HepG2 (cell line): ENCODE measurements around the gene IRF2. TPM values are rescaled to one million over a fixed set of nuclear protein-coding genes. Genes with fewer than 3 reads are reported as not detected.

ENCODE experiments used
- ARNT2 ChIP-seq: sonication (generic); formaldehyde crosslinking; IDR thresholded peaks from 2 replicates; pipeline ENCODE4 v1.8.0; 2022; ENCODE audit warnings: mild to moderate bottlenecking, low read depth, missing genetic modification reagents, moderate library complexity
- KDM3A ChIP-seq: IDR thresholded peaks from 2 replicates; pipeline ENCODE4 v1.6.1; 2018; ENCODE audit warnings: low read depth, missing compliant biosample characterization
- NCOA5 ChIP-seq: sonication (generic); formaldehyde crosslinking; IDR thresholded peaks from 2 replicates; pipeline ENCODE4 v1.4.0; 2020; ENCODE audit warnings: missing genetic modification reagents
- NFE2L2 ChIP-seq: fragments of 150-350 bp; IDR thresholded peaks from 2 replicates; pipeline ENCODE4 v1.6.1; 2014; ENCODE audit warnings: low read length
- NFRKB ChIP-seq: fragments of 450-650 bp; IDR thresholded peaks from 2 replicates; pipeline ENCODE4 v1.6.1; 2017
- NR2F1 ChIP-seq, 2 experiments: fragments of 450-650 bp in 1 of 2; formaldehyde crosslinking in 1 of 2; IDR thresholded peaks; 2 replicates each; pipeline versions ENCODE4 v1.5.0 to v1.6.1; 2016 to 2020; ENCODE audit warnings: mild to moderate bottlenecking in 1 of 2, missing compliant biosample characterization in 1 of 2, missing genetic modification reagents in 1 of 2, moderate library complexity in 1 of 2
- POLR2A ChIP-seq, 2 experiments: IDR thresholded peaks; 2 replicates each; pipeline ENCODE4 v1.6.1; 2011; ENCODE audit warnings: low read depth in 2 of 2, low read length in 2 of 2, mild to moderate bottlenecking in 1 of 2, moderate library complexity in 1 of 2; ENCODE audit not compliant: insufficient read depth in 1 of 2
- REL ChIP-seq: sonication (generic); formaldehyde crosslinking; conservative IDR thresholded peaks from 2 replicates; pipeline ENCODE4 v1.8.0; 2022; ENCODE audit warnings: mild to moderate bottlenecking, missing genetic modification reagents, moderate library complexity
- RFX5 ChIP-seq: IDR thresholded peaks from 2 replicates; pipeline ENCODE4 v1.6.1; 2011; ENCODE audit warnings: low read depth, low read length, improper control_type of control experiment
- RFXANK ChIP-seq: IDR thresholded peaks from 2 replicates; pipeline ENCODE4 v1.6.1; 2016
- SMAD1 ChIP-seq: sonication (generic); formaldehyde crosslinking; IDR thresholded peaks from 2 replicates; pipeline ENCODE4 v1.4.0; 2020; ENCODE audit warnings: missing genetic modification reagents, low read depth, mild to moderate bottlenecking, borderline replicate concordance
- ZKSCAN5 ChIP-seq: sonication (generic); formaldehyde crosslinking; IDR thresholded peaks from 2 replicates; pipeline ENCODE4 v1.5.1; 2020; ENCODE audit warnings: mild to moderate bottlenecking, missing genetic modification reagents
- ZNF143 ChIP-seq: sonication (generic); formaldehyde crosslinking; IDR thresholded peaks from 2 replicates; pipeline ENCODE4 v1.4.0; 2020; ENCODE audit warnings: missing genetic modification reagents
- ZNF335 ChIP-seq: sonication (generic); formaldehyde crosslinking; IDR thresholded peaks from 2 replicates; pipeline ENCODE4 v1.4.0; 2020; ENCODE audit warnings: missing genetic modification reagents
- ZNF709 ChIP-seq: sonication (generic); formaldehyde crosslinking; IDR thresholded peaks from 2 replicates; pipeline ENCODE4 v1.5.0; 2020; ENCODE audit warnings: mild to moderate bottlenecking, missing genetic modification reagents
- ZNF792 ChIP-seq: IDR thresholded peaks from 2 replicates; pipeline ENCODE4 v1.6.1; 2016
- ZNF841 ChIP-seq: sonication (generic); formaldehyde crosslinking; IDR thresholded peaks from 2 replicates; pipeline ENCODE4 v1.8.1; 2023; ENCODE audit warnings: missing genetic modification reagents, borderline replicate concordance
- polyA plus RNA-seq, 8 experiments: library from polyadenylated mRNA; depleted of rRNA in 3 of 8; stranded (reverse) in 7 of 8; unstranded in 1 of 8; fragments of >200 nt; fragmentation: Illumina TruSeq in 4 of 8; extraction: Trizol in 4 of 8; gene quantifications; 2 replicates each; pipeline versions ENCODE4 v1.2.1 to v1.2.3, GENCODE V29; 2011 to 2016; ENCODE audit warnings: low read depth in 4 of 8, missing spikeins in 1 of 8, mixed read lengths in 1 of 8; ENCODE audit not compliant: insufficient read depth in 1 of 8
- total RNA-seq, 5 experiments: library from RNA; depleted of rRNA; stranded (reverse); fragments of >200 nt; fragmentation: Illumina TruSeq; extraction: Trizol; gene quantifications; 2 replicates each; pipeline ENCODE4 v1.2.3, GENCODE V29; 2016; ENCODE audit warnings: low read depth in 1 of 5
- TF ChIP-seq, protein P1 (sequence below): sonication (generic); formaldehyde crosslinking; IDR thresholded peaks from 2 replicates; pipeline ENCODE4 v1.4.0; 2020; ENCODE audit warnings: missing genetic modification reagents
- TF ChIP-seq, protein P2 (sequence below): sonication (generic); formaldehyde crosslinking; IDR thresholded peaks from 2 replicates; pipeline ENCODE4 v1.4.0; 2020; ENCODE audit warnings: mild to moderate bottlenecking, missing genetic modification reagents, borderline replicate concordance
- TF ChIP-seq, protein P3 (sequence below): sonication (generic); formaldehyde crosslinking; IDR thresholded peaks from 2 replicates; pipeline ENCODE4 v1.4.0; 2020; ENCODE audit warnings: missing genetic modification reagents, borderline replicate concordance

IRF2 gene
- total and polyA plus RNA-seq, 2 of the 13 experiments (the other 11 are each of a cell fraction or from before 2014, with no cell fraction given), result 15.5 to 28.8 TPM

DNA sequence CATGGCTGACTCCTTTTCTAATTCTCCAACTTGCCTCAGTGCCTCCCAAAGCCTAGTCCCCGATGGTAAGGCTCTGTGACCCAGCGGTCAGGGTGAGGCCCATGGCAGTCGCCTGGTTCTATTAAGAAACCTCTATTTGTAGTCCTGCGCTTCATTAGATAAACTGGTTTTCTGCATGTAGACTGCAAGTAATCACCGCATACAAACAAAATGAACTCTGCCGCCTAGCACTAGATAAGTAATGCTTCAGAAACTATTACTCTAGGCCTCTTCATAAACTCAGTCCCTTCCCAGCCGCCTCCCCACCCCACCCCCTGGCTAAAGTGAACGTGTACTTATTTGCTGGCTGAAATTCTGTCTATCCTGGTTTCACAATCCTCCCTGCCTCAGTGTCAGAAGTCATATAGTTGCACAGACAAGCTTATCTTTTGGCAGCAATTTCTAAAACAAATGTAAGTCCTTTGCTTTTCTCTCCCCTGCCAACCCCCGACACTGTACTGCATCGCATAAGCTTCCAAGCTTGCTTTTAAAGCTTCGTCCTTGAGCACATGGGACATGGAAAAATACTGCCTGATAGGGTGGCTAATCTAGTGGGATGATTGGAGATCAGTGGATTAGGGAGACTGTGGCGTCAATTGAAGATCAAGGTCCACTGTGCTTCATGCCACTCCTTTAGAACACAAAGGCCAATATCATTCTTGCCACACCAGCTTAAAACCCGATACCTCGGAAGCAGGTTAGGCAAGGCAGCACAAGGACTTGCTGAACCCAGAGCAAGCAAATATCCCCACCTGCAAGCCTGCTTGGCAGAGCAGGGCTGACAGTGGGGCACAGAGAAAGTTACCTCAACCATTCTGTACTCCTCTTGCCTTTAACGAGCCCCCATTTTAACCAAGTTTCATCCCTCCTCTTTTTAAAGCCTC is 125.8 kb downstream of the IRF2 start (continued):
- TF ChIP-seq NR2F1 (CRISPR knock-in tag; IDR thresholded peaks at IDR 0.05) (peak; percentile 27 to 40; a peak in 2 of 4 replicates), NCOA5 (no peak), KDM3A (CRISPR knock-in tag) (peak; percentile 87; the same call in 1 of the 2 replicates), ZNF143 (CRISPR knock-in tag) (peak; percentile 55), ZNF335 (CRISPR knock-in tag) (no peak; the same call in 1 of the 2 replicates), POLR2A (IDR thresholded peaks at IDR 0.05; ENCODE audit: insufficient read depth in 1 of 2, low read depth in 2 of 2, low read length in 2 of 2) (peak; percentile 76 to 81), RFXANK (peak; percentile 52; the same call in 1 of the 2 replicates), ZNF709 (CRISPR knock-in tag) (peak; percentile 50; the same call in 1 of the 2 replicates), RFX5 (no peak), REL (no peak), ZNF792 (CRISPR knock-in tag) (peak; percentile 86), ZNF841 (CRISPR knock-in tag) (no peak), NFRKB (no peak), NFE2L2 (no peak), ZKSCAN5 (no peak), ARNT2 (CRISPR knock-in tag) (no peak), SMAD1 (CRISPR knock-in tag) (no peak)
- TF ChIP-seq, protein P1, sequence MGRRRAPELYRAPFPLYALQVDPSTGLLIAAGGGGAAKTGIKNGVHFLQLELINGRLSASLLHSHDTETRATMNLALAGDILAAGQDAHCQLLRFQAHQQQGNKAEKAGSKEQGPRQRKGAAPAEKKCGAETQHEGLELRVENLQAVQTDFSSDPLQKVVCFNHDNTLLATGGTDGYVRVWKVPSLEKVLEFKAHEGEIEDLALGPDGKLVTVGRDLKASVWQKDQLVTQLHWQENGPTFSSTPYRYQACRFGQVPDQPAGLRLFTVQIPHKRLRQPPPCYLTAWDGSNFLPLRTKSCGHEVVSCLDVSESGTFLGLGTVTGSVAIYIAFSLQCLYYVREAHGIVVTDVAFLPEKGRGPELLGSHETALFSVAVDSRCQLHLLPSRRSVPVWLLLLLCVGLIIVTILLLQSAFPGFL (CRISPR knock-in tag), result no peak
- TF ChIP-seq, protein P2, sequence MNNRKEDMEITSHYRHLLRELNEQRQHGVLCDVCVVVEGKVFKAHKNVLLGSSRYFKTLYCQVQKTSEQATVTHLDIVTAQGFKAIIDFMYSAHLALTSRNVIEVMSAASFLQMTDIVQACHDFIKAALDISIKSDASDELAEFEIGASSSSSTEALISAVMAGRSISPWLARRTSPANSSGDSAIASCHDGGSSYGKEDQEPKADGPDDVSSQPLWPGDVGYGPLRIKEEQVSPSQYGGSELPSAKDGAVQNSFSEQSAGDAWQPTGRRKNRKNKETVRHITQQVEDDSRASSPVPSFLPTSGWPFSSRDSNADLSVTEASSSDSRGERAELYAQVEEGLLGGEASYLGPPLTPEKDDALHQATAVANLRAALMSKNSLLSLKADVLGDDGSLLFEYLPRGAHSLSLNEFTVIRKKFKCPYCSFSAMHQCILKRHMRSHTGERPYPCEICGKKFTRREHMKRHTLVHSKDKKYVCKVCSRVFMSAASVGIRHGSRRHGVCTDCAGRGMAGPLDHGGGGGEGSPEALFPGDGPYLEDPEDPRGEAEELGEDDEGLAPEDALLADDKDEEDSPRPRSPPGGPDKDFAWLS, result no peak
- TF ChIP-seq, protein P3, sequence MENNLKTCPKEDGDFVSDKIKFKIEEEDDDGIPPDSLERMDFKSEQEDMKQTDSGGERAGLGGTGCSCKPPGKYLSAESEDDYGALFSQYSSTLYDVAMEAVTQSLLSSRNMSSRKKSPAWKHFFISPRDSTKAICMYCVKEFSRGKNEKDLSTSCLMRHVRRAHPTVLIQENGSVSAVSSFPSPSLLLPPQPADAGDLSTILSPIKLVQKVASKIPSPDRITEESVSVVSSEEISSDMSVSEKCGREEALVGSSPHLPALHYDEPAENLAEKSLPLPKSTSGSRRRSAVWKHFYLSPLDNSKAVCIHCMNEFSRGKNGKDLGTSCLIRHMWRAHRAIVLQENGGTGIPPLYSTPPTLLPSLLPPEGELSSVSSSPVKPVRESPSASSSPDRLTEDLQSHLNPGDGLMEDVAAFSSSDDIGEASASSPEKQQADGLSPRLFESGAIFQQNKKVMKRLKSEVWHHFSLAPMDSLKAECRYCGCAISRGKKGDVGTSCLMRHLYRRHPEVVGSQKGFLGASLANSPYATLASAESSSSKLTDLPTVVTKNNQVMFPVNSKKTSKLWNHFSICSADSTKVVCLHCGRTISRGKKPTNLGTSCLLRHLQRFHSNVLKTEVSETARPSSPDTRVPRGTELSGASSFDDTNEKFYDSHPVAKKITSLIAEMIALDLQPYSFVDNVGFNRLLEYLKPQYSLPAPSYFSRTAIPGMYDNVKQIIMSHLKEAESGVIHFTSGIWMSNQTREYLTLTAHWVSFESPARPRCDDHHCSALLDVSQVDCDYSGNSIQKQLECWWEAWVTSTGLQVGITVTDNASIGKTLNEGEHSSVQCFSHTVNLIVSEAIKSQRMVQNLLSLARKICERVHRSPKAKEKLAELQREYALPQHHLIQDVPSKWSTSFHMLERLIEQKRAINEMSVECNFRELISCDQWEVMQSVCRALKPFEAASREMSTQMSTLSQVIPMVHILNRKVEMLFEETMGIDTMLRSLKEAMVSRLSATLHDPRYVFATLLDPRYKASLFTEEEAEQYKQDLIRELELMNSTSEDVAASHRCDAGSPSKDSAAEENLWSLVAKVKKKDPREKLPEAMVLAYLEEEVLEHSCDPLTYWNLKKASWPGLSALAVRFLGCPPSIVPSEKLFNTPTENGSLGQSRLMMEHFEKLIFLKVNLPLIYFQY (CRISPR knock-in tag), result peak; percentile 72; the same call in 1 of the 2 replicates
